HepG2 (cell line): ENCODE measurements around the gene PIGZ. TPM values are rescaled to one million over a fixed set of nuclear protein-coding genes. Genes with fewer than 3 reads are reported as not detected.
A peak's percentile ranks its signal among the peaks of the same experiment; 100 is the strongest.

Experiments
- ARID4A ChIP-seq: sonication (generic); formaldehyde crosslinking; IDR thresholded peaks from 2 replicates; pipeline ENCODE4 v1.5.0; 2020; ENCODE audit warnings: mild to moderate bottlenecking, missing genetic modification reagents, borderline replicate concordance
- DR1 ChIP-seq: sonication (generic); formaldehyde crosslinking; IDR thresholded peaks from 2 replicates; pipeline ENCODE4 v1.8.0; 2021; ENCODE audit warnings: mild to moderate bottlenecking, missing genetic modification reagents, inconsistent platforms
- GPN1 ChIP-seq: sonication (generic); formaldehyde crosslinking; IDR thresholded peaks from 2 replicates; pipeline ENCODE4 v1.5.1; 2020; ENCODE audit warnings: missing genetic modification reagents, borderline replicate concordance
- GZF1 ChIP-seq: sonication (generic); formaldehyde crosslinking; IDR thresholded peaks from 2 replicates; pipeline ENCODE4 v1.5.1; 2020; ENCODE audit warnings: mild to moderate bottlenecking, missing genetic modification reagents
- HNRNPH1 ChIP-seq: fragments of 200-400 bp; formaldehyde crosslinking; optimal IDR thresholded peaks from 2 replicates; pipeline ENCODE3; 2017; ENCODE audit warnings: mild to moderate bottlenecking, low read depth, low read length
- KDM5B ChIP-seq: sonication (generic); formaldehyde crosslinking; IDR thresholded peaks from 2 replicates; pipeline ENCODE4 v1.4.0; 2020; ENCODE audit warnings: missing genetic modification reagents, mild to moderate bottlenecking, borderline replicate concordance
- KMT2A ChIP-seq: sonication (generic); formaldehyde crosslinking; IDR thresholded peaks from 2 replicates; pipeline ENCODE4 v1.4.0; 2020; ENCODE audit warnings: missing genetic modification reagents
- NFKB2 ChIP-seq: sonication (generic); formaldehyde crosslinking; IDR thresholded peaks from 2 replicates; pipeline ENCODE4 v1.4.0; 2020; ENCODE audit warnings: missing genetic modification reagents, borderline replicate concordance
- POLR2A ChIP-seq, 2 experiments: IDR thresholded peaks; 2 replicates each; pipeline ENCODE4 v1.6.1; 2011; ENCODE audit warnings: low read depth in 2 of 2, low read length in 2 of 2, mild to moderate bottlenecking in 1 of 2, moderate library complexity in 1 of 2; ENCODE audit not compliant: insufficient read depth in 1 of 2
- RBAK ChIP-seq: sonication (generic); formaldehyde crosslinking; IDR thresholded peaks from 2 replicates; pipeline ENCODE4 v1.5.1; 2020; ENCODE audit warnings: mild to moderate bottlenecking, missing genetic modification reagents
- SNAPC2 ChIP-seq: sonication (generic); formaldehyde crosslinking; IDR thresholded peaks from 2 replicates; pipeline ENCODE4 v1.8.1; 2022; ENCODE audit warnings: mild to moderate bottlenecking, missing genetic modification reagents
- TBX2 ChIP-seq: sonication (generic); formaldehyde crosslinking; IDR thresholded peaks from 2 replicates; pipeline ENCODE4 v1.5.0; 2020; ENCODE audit warnings: missing genetic modification reagents, mild to moderate bottlenecking, borderline replicate concordance
- ZBTB34 ChIP-seq: sonication (generic); formaldehyde crosslinking; IDR thresholded peaks from 2 replicates; pipeline ENCODE4 v1.8.0; 2022; ENCODE audit warnings: mild to moderate bottlenecking, missing genetic modification reagents
- ZFX ChIP-seq: sonication (generic); formaldehyde crosslinking; IDR thresholded peaks from 2 replicates; pipeline ENCODE4 v1.4.0; 2020; ENCODE audit warnings: mild to moderate bottlenecking, low read depth, missing genetic modification reagents, moderate library complexity
- ZFY ChIP-seq: sonication (generic); formaldehyde crosslinking; IDR thresholded peaks from 2 replicates; pipeline ENCODE4 v1.4.0; 2020; ENCODE audit warnings: missing genetic modification reagents
- ZNF232 ChIP-seq: sonication (generic); formaldehyde crosslinking; IDR thresholded peaks from 2 replicates; pipeline ENCODE4 v1.4.0; 2020; ENCODE audit warnings: missing genetic modification reagents, borderline replicate concordance
- ZNF263 ChIP-seq: sonication (generic); formaldehyde crosslinking; IDR thresholded peaks from 2 replicates; pipeline ENCODE4 v1.4.0; 2020; ENCODE audit warnings: missing genetic modification reagents
- ZNF574 ChIP-seq: sonication (generic); formaldehyde crosslinking; IDR thresholded peaks from 2 replicates; pipeline ENCODE4 v1.4.0; 2020; ENCODE audit warnings: missing genetic modification reagents
- ZNF720 ChIP-seq: sonication (generic); formaldehyde crosslinking; IDR thresholded peaks from 2 replicates; pipeline ENCODE4 v1.4.0; 2020; ENCODE audit warnings: missing genetic modification reagents
- ZNF777 ChIP-seq: sonication (generic); formaldehyde crosslinking; IDR thresholded peaks from 2 replicates; pipeline ENCODE4 v1.4.0; 2020; ENCODE audit warnings: missing genetic modification reagents
- polyA plus RNA-seq, 8 experiments: library from polyadenylated mRNA; depleted of rRNA in 3 of 8; stranded (reverse) in 7 of 8; unstranded in 1 of 8; fragments of >200 nt; fragmentation: Illumina TruSeq in 4 of 8; extraction: Trizol in 4 of 8; gene quantifications; 2 replicates each; pipeline versions ENCODE4 v1.2.1 to v1.2.3, GENCODE V29; 2011 to 2016; ENCODE audit warnings: low read depth in 4 of 8, missing spikeins in 1 of 8, mixed read lengths in 1 of 8; ENCODE audit not compliant: insufficient read depth in 1 of 8
- total RNA-seq, 5 experiments: library from RNA; depleted of rRNA; stranded (reverse); fragments of >200 nt; fragmentation: Illumina TruSeq; extraction: Trizol; gene quantifications; 2 replicates each; pipeline ENCODE4 v1.2.3, GENCODE V29; 2016; ENCODE audit warnings: low read depth in 1 of 5

The PIGZ gene
- total and polyA plus RNA-seq, 2 of the 13 experiments (the other 11 are each of a cell fraction or from before 2014, with no cell fraction given), result 4.7 to 60.5 TPM

GRCh38 chr3:197003461-197004385 is 35.1 kb upstream of the PIGZ start (continued):
- peak; percentile 38; the same call in 1 of the 2 replicates for TF ChIP-seq ZNF777 (CRISPR knock-in tag)
- no peak for TF ChIP-seq GZF1 (CRISPR knock-in tag)
- 0 out of 2 replicates have a peak, but pooled peaks have one; percentile 23 for TF ChIP-seq ZNF720
- TF ChIP-seq ZFX (CRISPR knock-in tag), result peak; percentile 40; the same call in 1 of the 2 replicates
- no peak for TF ChIP-seq ZBTB34
- no peak for TF ChIP-seq GPN1 (CRISPR knock-in tag)
- no peak for TF ChIP-seq HNRNPH1
- 0 out of 2 replicates have a peak, but pooled peaks have one; percentile 16 for TF ChIP-seq ZNF574 (CRISPR knock-in tag)
- 0 out of 2 replicates have a peak, but pooled peaks have one; percentile 34 for TF ChIP-seq NFKB2 (CRISPR knock-in tag)
- peak; percentile 31; the same call in 1 of the 2 replicates for TF ChIP-seq ZNF263
- 0 out of 2 replicates have a peak, but pooled peaks have one; percentile 33 for TF ChIP-seq ZNF232
- TF ChIP-seq KMT2A (CRISPR knock-in tag), result no peak
- no peak for TF ChIP-seq SNAPC2 (CRISPR knock-in tag)
- 0 out of 2 replicates have a peak, but pooled peaks have one; percentile 7 for TF ChIP-seq TBX2 (CRISPR knock-in tag)
- TF ChIP-seq DR1, result 0 out of 2 replicates have a peak, but pooled peaks have one; percentile 23
- TF ChIP-seq ARID4A (CRISPR knock-in tag), result no peak
- peak in 1 of 2 experiments; percentile 74; a peak in 3 of 4 replicates for TF ChIP-seq POLR2A (IDR thresholded peaks at IDR 0.05; ENCODE audit: insufficient read depth in 1 of 2, low read depth in 2 of 2, low read length in 2 of 2)
- TF ChIP-seq ZFY (CRISPR knock-in tag), result peak; percentile 33; the same call in 1 of the 2 replicates
- 0 out of 2 replicates have a peak, but pooled peaks have one; percentile 16 for TF ChIP-seq KDM5B (CRISPR knock-in tag)
- no peak for TF ChIP-seq RBAK
